HEK293 (cell line): ENCODE measurements around the gene SEC14L6.

Experiments
- CTCF ChIA-PET: fragments of 350-600 bp; formaldehyde crosslinking; extraction: SDS; loops from one replicate; lab custom pipeline; 2021; ENCODE audit warnings: antibody characterized with exemption; lab: Yijun Ruan, JAX
- POLR2A ChIA-PET: fragments of 300-600 bp; formaldehyde crosslinking; extraction: SDS; loops from one replicate; lab custom pipeline; 2020; ENCODE audit warnings: antibody characterized with exemption, inconsistent platforms; lab: Yijun Ruan, JAX
- H3K27ac ChIP-seq: fragments of 200-500 bp; sonication (Bioruptor generic); 2 replicates; pipeline ENCODE4 v1.5.1; 2014; ENCODE audit warnings: low read depth, low read length, control low read depth, inconsistent platforms; ENCODE audit errors: extremely low read depth
- H3K36me3 ChIP-seq, 2 experiments: fragments of 200-500 bp in 1 of 2; sonication (Bioruptor generic) in 1 of 2; 1 replicate in 1 of 2; 2 replicates in 1 of 2; pipeline ENCODE4 v1.5.1; 2014 to 2017; ENCODE audit warnings: inconsistent platforms in 2 of 2, low read length in 2 of 2; ENCODE audit not compliant: control insufficient read depth in 2 of 2, insufficient read depth in 1 of 2
- H3K4me1 ChIP-seq: fragments of 200-500 bp; sonication (Bioruptor generic); 2 replicates; pipeline ENCODE4 v1.5.1; 2014; ENCODE audit warnings: mild to moderate bottlenecking, low read length, inconsistent platforms; ENCODE audit not compliant: control insufficient read depth, insufficient read depth
- H3K4me3 ChIP-seq: 2 replicates; pipeline ENCODE4 v1.5.1; 2011; ENCODE audit warnings: low read depth, mild to moderate bottlenecking, control low read depth, low read length, moderate library complexity
- H3K9me3 ChIP-seq: fragments of 200-500 bp; sonication (Bioruptor generic); 2 replicates; pipeline ENCODE4 v1.5.1; 2014; ENCODE audit warnings: low read depth, low read length, inconsistent platforms; ENCODE audit not compliant: control insufficient read depth, insufficient read depth
- PRDM4 ChIP-seq: fragments of 450-650 bp; formaldehyde crosslinking; IDR thresholded peaks from 2 replicates; pipeline ENCODE4 v1.5.1; 2017; ENCODE audit warnings: missing biosample characterization, missing genetic modification characterization
- SCRT2 ChIP-seq: fragments of 450-650 bp; formaldehyde crosslinking; IDR thresholded peaks from 2 replicates; pipeline ENCODE4 v1.5.1; 2016; ENCODE audit warnings: missing biosample characterization, missing genetic modification characterization
- SETDB1 ChIP-seq: IDR thresholded peaks from one replicate; pipeline ENCODE4 v1.6.1; 2017; ENCODE audit warnings: mild to moderate bottlenecking, low read length, moderate library complexity, mixed read lengths; ENCODE audit not compliant: insufficient read length
- TSHZ1 ChIP-seq: fragments of 450-650 bp; formaldehyde crosslinking; IDR thresholded peaks from 2 replicates; pipeline ENCODE4 v1.5.1; 2016; ENCODE audit warnings: missing biosample characterization, missing genetic modification characterization, borderline replicate concordance
- ZBTB1 ChIP-seq: fragments of 450-650 bp; formaldehyde crosslinking; IDR thresholded peaks from 2 replicates; pipeline ENCODE4 v1.5.1; 2016; ENCODE audit warnings: missing biosample characterization, missing genetic modification characterization
- ZBTB48 ChIP-seq: fragments of 450-650 bp; formaldehyde crosslinking; IDR thresholded peaks from 2 replicates; pipeline ENCODE4 v1.5.1; 2016; ENCODE audit warnings: missing biosample characterization, missing genetic modification characterization
- ZNF18 ChIP-seq: fragments of 450-650 bp; formaldehyde crosslinking; IDR thresholded peaks from 2 replicates; pipeline ENCODE4 v1.5.1; 2016; ENCODE audit warnings: missing biosample characterization, missing genetic modification characterization
- ZNF280D ChIP-seq: fragments of 450-650 bp; formaldehyde crosslinking; IDR thresholded peaks from 2 replicates; pipeline ENCODE4 v1.5.1; 2016; ENCODE audit warnings: missing biosample characterization, missing genetic modification characterization
- ZNF341 ChIP-seq: fragments of 450-650 bp; formaldehyde crosslinking; IDR thresholded peaks from 2 replicates; pipeline ENCODE4; 2016; ENCODE audit warnings: low read depth, missing biosample characterization, missing genetic modification characterization
- ZNF362 ChIP-seq: fragments of 450-650 bp; formaldehyde crosslinking; IDR thresholded peaks from 2 replicates; pipeline ENCODE4 v1.5.1; 2016; ENCODE audit warnings: missing biosample characterization, missing genetic modification characterization
- ZNF366 ChIP-seq: fragments of 450-650 bp; formaldehyde crosslinking; conservative IDR thresholded peaks from 2 replicates; pipeline ENCODE4 v1.5.1; 2016; ENCODE audit warnings: missing biosample characterization, missing genetic modification characterization
- ZNF398 ChIP-seq: fragments of 450-650 bp; formaldehyde crosslinking; IDR thresholded peaks from 2 replicates; pipeline ENCODE4 v1.5.1; 2017; ENCODE audit warnings: missing biosample characterization, missing genetic modification characterization
- ZNF426 ChIP-seq: fragments of 450-650 bp; formaldehyde crosslinking; IDR thresholded peaks from 2 replicates; pipeline ENCODE4 v1.5.1; 2017; ENCODE audit warnings: missing biosample characterization, missing genetic modification characterization, mild to moderate bottlenecking, inconsistent platforms, moderate library complexity
- ZNF518A ChIP-seq: fragments of 450-650 bp; formaldehyde crosslinking; conservative IDR thresholded peaks from 2 replicates; pipeline ENCODE4 v1.5.1; 2016; ENCODE audit warnings: low read depth, missing biosample characterization, missing genetic modification characterization
- ZNF596 ChIP-seq: fragments of 450-650 bp; IDR thresholded peaks from 2 replicates; pipeline ENCODE4 v1.5.0; 2018; ENCODE audit warnings: missing biosample characterization, mild to moderate bottlenecking, missing genetic modification characterization, moderate library complexity
- ZNF626 ChIP-seq: fragments of 450-650 bp; sonication (Bioruptor Pico); formaldehyde crosslinking; IDR thresholded peaks from 2 replicates; pipeline ENCODE4 v1.5.1; 2018; ENCODE audit warnings: missing biosample characterization, missing genetic modification characterization, inconsistent platforms

SEC14L6 gene

GRCh38 chr22:30537083-30537731 is 9.3 kb downstream of the SEC14L6 start (continued):
- no peak for TF ChIP-seq ZNF18 (tag by site-specific recombination)
- TF ChIP-seq ZBTB1 (tag by site-specific recombination): no peak
- no peak for TF ChIP-seq ZNF518A
- TF ChIP-seq ZNF398: no peak
- no peak for TF ChIP-seq SCRT2 (tag by site-specific recombination)
- no peak for TF ChIP-seq ZNF596 (tag by site-specific recombination)
- TF ChIP-seq TSHZ1 (tag by site-specific recombination): no peak

GRCh38 chr22:30535182-30535581 is 11.4 kb downstream of the SEC14L6 start:
- Histone ChIP-seq H3K36me3 (no peaks in the 10 kb centered on the region), H3K9me3 (no peaks in the 10 kb centered on the region), H3K4me1 (no peaks in the 10 kb centered on the region), H3K4me3 (no peak overlapping the region), H3K27ac (no peak overlapping the region)
- POLR2A ChIA-PET: no interaction called here
- CTCF ChIA-PET: interaction anchor here (0.8 kb wide), 1 partner anchor 21 kb away, joined by 4 read pairs; no protein-coding TSS in a partner anchor
- TF ChIP-seq PRDM4: no peak
- no peak for TF ChIP-seq ZBTB48
- no peak for TF ChIP-seq ZNF280D (tag by site-specific recombination)
- TF ChIP-seq SETDB1: no peak
- no peak for TF ChIP-seq ZNF426 (tag by site-specific recombination)
- no peak for TF ChIP-seq ZNF362 (tag by site-specific recombination)
- TF ChIP-seq ZNF366: no peak
- no peak for TF ChIP-seq ZNF626
- TF ChIP-seq ZNF341 (tag by site-specific recombination): no peak
